Fibroblast of peridontal ligament (primary cell): ENCODE results near the gene CDC20.
"Not testable (repeated sequence)": the region's sequence is repeated elsewhere in the genome, so short reads cannot be mapped to it uniquely, and the experiment has no call there.

Experiments used
- DNase-seq: peaks from one replicate; pipeline ENCODE4 v3.0.0-alpha.2; 2010; ENCODE audit errors: extremely low read depth

Gene CDC20

GRCh38 chr1:43382027-43382779 is 23.4 kb downstream of the CDC20 start:
- DNase-seq: no peak

GRCh38 chr1:43383449-43383848 is 24.7 kb downstream of the CDC20 start:
- DNase-seq: no peak

- DNase-seq: no peak
Observed at GRCh38 chr1:43386676-43387075, 27.9 kb downstream of the CDC20 start.

GRCh38 chr1:43387976-43388599 is 29.3 kb downstream of the CDC20 start:
- peak; percentile 23 for DNase-seq

GRCh38 chr1:43388613-43389012 is 29.8 kb downstream of the CDC20 start:
- no peak for DNase-seq

GRCh38 chr1:43389326-43390313 is 30.8 kb downstream of the CDC20 start, which contains the start of the genes MED8 and SZT2:
Gene MED8 (minus strand): TSS chr1:43389800. CDS start chr1:43389764, 36 bp downstream.
Gene SZT2 (plus strand): TSS chr1:43389899. CDS start chr1:43389969, 70 bp downstream.
- DNase-seq: peak; percentile 94

GRCh38 chr1:43392702-43393101 is 33.9 kb downstream of the CDC20 start:
- DNase-seq: no peak

GRCh38 chr1:43395523-43395922 is 36.7 kb downstream of the CDC20 start:
- no peak for DNase-seq

GRCh38 chr1:43396059-43396458 is 37.3 kb downstream of the CDC20 start:
- DNase-seq: no peak

GRCh38 chr1:43398227-43398626 is 39.4 kb downstream of the CDC20 start:
- no peak for DNase-seq

GRCh38 chr1:43400441-43400840 is 41.7 kb downstream of the CDC20 start:
- DNase-seq: not testable (repeated sequence)

- DNase-seq: no peak
Observed at GRCh38 chr1:43402089-43402865, 43.5 kb downstream of the CDC20 start.

- DNase-seq: no peak
Observed at GRCh38 chr1:43404353-43404752, 45.6 kb downstream of the CDC20 start.

- peak; percentile 60 for DNase-seq
Observed at GRCh38 chr1:43405219-43405875, 46.6 kb downstream of the CDC20 start.

- DNase-seq: no peak
Observed at GRCh38 chr1:43405876-43406234, 47.1 kb downstream of the CDC20 start.

GRCh38 chr1:43410571-43410970 is 51.8 kb downstream of the CDC20 start:
- no peak for DNase-seq
